Measurements from ENCODE around the gene CCDC174.

GRCh38 chr3:14650193-14650592 is 1.4 kb upstream of the CCDC174 start:
- TF ChIP-seq CTCF (IDR thresholded peaks at IDR 0.05; ENCODE audit: low read depth, low read length, poor library complexity, severe bottlenecking), result no peak
- TF ChIP-seq EZH2phosphoT487 (IDR thresholded peaks at IDR 0.05; ENCODE audit: borderline replicate concordance, low read length), result no peak
